B cell (primary cell): Measurements from ENCODE around the gene HAPLN1. TPM values are rescaled to one million over a fixed set of nuclear protein-coding genes. Genes with fewer than 3 reads are reported as not detected.

Source experiments
- ATAC-seq: fragments of 200-7000 bp; cut with Tn5 transposase; one replicate; pipeline ENCODE4 v1.10.0; 2021; ENCODE audit warnings: low read depth, mild to moderate bottlenecking, moderate number of reproducible peaks, moderate library complexity
- CTCF ChIA-PET: fragments of 350-600 bp; sonication (Branson Sonifier 250); formaldehyde crosslinking; loops from one replicate; lab custom pipeline; 2021; ENCODE audit warnings: antibody characterized with exemption, inconsistent platforms; lab: Charles Lee
- POLR2A ChIA-PET: fragments of 350-600 bp; sonication (Branson Sonifier 250); formaldehyde crosslinking; loops from one replicate; lab custom pipeline; 2021; ENCODE audit warnings: antibody characterized with exemption; lab: Charles Lee
- DNase-seq: peaks from one replicate; pipeline ENCODE4 v3.0.0; 2013
- H2AFZ ChIP-seq: 2 replicates; pipeline ENCODE4 v1.6.1; 2012; ENCODE audit warnings: mild to moderate bottlenecking, low read depth, low read length; ENCODE audit not compliant: insufficient read depth, poor library complexity, severe bottlenecking
- H3K27ac ChIP-seq, 2 donors: 1 replicate in 1 of 2; 2 replicates in 1 of 2; pipeline ENCODE4 v1.5.1; 2012 to 2013; ENCODE audit warnings: low read length in 2 of 2, mild to moderate bottlenecking in 2 of 2, moderate library complexity in 1 of 2
- H3K27me3 ChIP-seq, 4 experiments: fragments of 200-600 bp in 1 of 4; sonication (generic) in 1 of 4; replicated peaks in 1 of 4; 1 replicate in 2 of 4; 2 replicates in 2 of 4; pipeline versions ENCODE4 v1.6.1 to v1.7.0; 2013 to 2016; ENCODE audit warnings: low read length in 3 of 4, mild to moderate bottlenecking in 2 of 4, mixed read lengths in 1 of 4, moderate library complexity in 1 of 4; ENCODE audit not compliant: insufficient read depth in 4 of 4, control insufficient read depth in 3 of 4; ENCODE audit errors: control extremely low read depth in 1 of 4
- H3K36me3 ChIP-seq, 2 experiments: replicated peaks in 1 of 2; 1 replicate in 1 of 2; 2 replicates in 1 of 2; pipeline versions ENCODE4 v1.6.1 to v1.7.1; 2013; ENCODE audit warnings: low read length in 1 of 2; ENCODE audit not compliant: insufficient read depth in 2 of 2, control insufficient read depth in 1 of 2; ENCODE audit errors: control extremely low read depth in 1 of 2, extremely low read depth in 1 of 2
- H3K4me1 ChIP-seq, 2 donors: fragments of 200-600 bp in 1 of 2; sonication (generic) in 1 of 2; 1 replicate in 1 of 2; 2 replicates in 1 of 2; pipeline versions ENCODE4 v1.5.1 to v1.6.1; 2013 to 2017; ENCODE audit warnings: low read length in 2 of 2; ENCODE audit not compliant: control insufficient read depth in 2 of 2, insufficient read depth in 2 of 2
- H3K4me2 ChIP-seq: replicated peaks from 2 replicates; pipeline ENCODE3; 2012; ENCODE audit warnings: mild to moderate bottlenecking, low read depth, low read length; ENCODE audit not compliant: poor library complexity, severe bottlenecking
- H3K4me3 ChIP-seq, 5 experiments: fragments of 200-600 bp in 1 of 5; sonication (generic) in 1 of 5; 1 replicate in 3 of 5; 2 replicates in 2 of 5; pipeline versions ENCODE4 v1.5.1 to v1.7.0; 2011 to 2016; ENCODE audit warnings: low read length in 4 of 5, mild to moderate bottlenecking in 4 of 5, low read depth in 2 of 5, control low read depth in 1 of 5, moderate library complexity in 1 of 5; ENCODE audit not compliant: insufficient read depth in 1 of 5; ENCODE audit errors: control extremely low read depth in 1 of 5, extremely low read depth in 1 of 5
- H3K79me2 ChIP-seq: fragments of 200-600 bp; sonication (generic); one replicate; pipeline ENCODE4 v1.6.0; 2016; ENCODE audit warnings: low read length; ENCODE audit not compliant: control insufficient read depth, insufficient read depth
- H3K9ac ChIP-seq: fragments of 200-600 bp; sonication (generic); 2 replicates; pipeline ENCODE4 v1.6.1; 2017; ENCODE audit warnings: mild to moderate bottlenecking, low read length, moderate library complexity
- H3K9me3 ChIP-seq, 3 donors: one replicate each; pipeline versions ENCODE4 v1.6.1 to v1.7.1; 2013; ENCODE audit warnings: low read length in 2 of 3; ENCODE audit not compliant: control insufficient read depth in 2 of 3, insufficient read depth in 1 of 3; ENCODE audit errors: control extremely low read depth in 1 of 3
- H4K20me1 ChIP-seq: 2 replicates; pipeline ENCODE4 v1.6.0; 2012; ENCODE audit warnings: mild to moderate bottlenecking, low read length; ENCODE audit not compliant: insufficient read depth, control insufficient read depth, poor library complexity, severe bottlenecking
- H3K27ac Mint-ChIP-seq: one replicate; pipeline ENCODE4 v1.8.0; 2021; ENCODE audit warnings: mixed read lengths
- H3K27me3 Mint-ChIP-seq: one replicate; pipeline ENCODE4 v1.8.0; 2021; ENCODE audit warnings: mixed read lengths
- H3K4me1 Mint-ChIP-seq: one replicate; pipeline ENCODE4 v1.8.0; 2021; ENCODE audit warnings: mixed read lengths
- H3K4me3 Mint-ChIP-seq: one replicate; pipeline ENCODE4 v1.8.0; 2021; ENCODE audit warnings: mixed read lengths
- H3K9me3 Mint-ChIP-seq: one replicate; pipeline ENCODE4 v1.8.0; 2022; ENCODE audit warnings: mixed read lengths; ENCODE audit not compliant: insufficient read depth
- EZH2 ChIP-seq: IDR thresholded peaks from 2 replicates; pipeline ENCODE4 v1.6.1; 2012; ENCODE audit warnings: borderline replicate concordance, low read depth, mild to moderate bottlenecking, moderate library complexity, low read length; ENCODE audit not compliant: insufficient read depth, poor library complexity, severe bottlenecking
- WGBS: methylation state at CpG from one replicate; pipeline ENCODE4 v1.1.5; 2013; ENCODE audit warnings: missing lambda C conversion rate; ENCODE audit not compliant: insufficient coverage; 5-methylcytosine and 5-hydroxymethylcytosine counted together
- intact Hi-C: fragments of 100-400 bp; cut with micrococcal nuclease; formaldehyde crosslinking; loops from one replicate; pipeline ENCODE4 v1.10.0; 2022
- polyA plus RNA-seq: library from polyadenylated mRNA; depleted of rRNA; stranded (reverse); fragments of >200 nt; gene quantifications from 2 replicates; pipeline ENCODE4 v1.2.3, GENCODE V29; 2012
- total RNA-seq, 2 donors: library from RNA; stranded (reverse); fragments of 120-200 nt in 1 of 2; gene quantifications; 1 replicate in 1 of 2; 2 replicates in 1 of 2; pipeline versions ENCODE4 v1.2.3 to v1.2.4, GENCODE V29; 2013 to 2022
- TF ChIP-seq, protein P1 (sequence below): fragments of 200-600 bp; IDR thresholded peaks from one replicate; pipeline ENCODE4 v1.8.0; 2022; ENCODE audit warnings: antibody characterized with exemption, mild to moderate bottlenecking

Gene HAPLN1
- total and polyA plus RNA-seq, 2 donors (not counting 1 experiment from before 2014, with no cell fraction given) = not detected

- no peaks in the 10 kb centered on the region for H3K79me2 ChIP-seq
- H3K4me2 ChIP-seq = no peak overlapping the region
- peaks cover 0 to 6% (median 0%) of the 10 kb centered on the region in 3 donors for H3K9me3 ChIP-seq
- no peak for DNase-seq
- H3K27ac ChIP-seq = no peak overlapping the region
- H3K9ac ChIP-seq = no peak overlapping the region
- H3K9me3 Mint-ChIP-seq = no peaks in the 10 kb centered on the region
- no peaks in the 10 kb centered on the region for H3K36me3 ChIP-seq
- no peak overlapping the region for H2AFZ ChIP-seq
- intact Hi-C loops = no loop called here
- CTCF ChIA-PET = no interaction called here
- no peak overlapping the region for H3K4me3 ChIP-seq
- TF ChIP-seq EZH2 = no peak
- peaks cover 3% of the 10 kb centered on the region for H3K4me1 Mint-ChIP-seq
- peaks cover 13% of the 10 kb centered on the region for H3K27me3 Mint-ChIP-seq
- no peaks in the 10 kb centered on the region for H4K20me1 ChIP-seq
- H3K4me3 Mint-ChIP-seq = no peak overlapping the region
- H3K27ac Mint-ChIP-seq = no peak overlapping the region
- no peak for ATAC-seq
- H3K4me1 ChIP-seq = peaks cover 0 to 4% of the 10 kb centered on the region in 2 donors
- POLR2A ChIA-PET = no interaction called here
- no peaks in the 10 kb centered on the region for H3K27me3 ChIP-seq
Measured at GRCh38 chr5:83729362-83729761, 8.7 kb upstream of the HAPLN1 start.

DNA sequence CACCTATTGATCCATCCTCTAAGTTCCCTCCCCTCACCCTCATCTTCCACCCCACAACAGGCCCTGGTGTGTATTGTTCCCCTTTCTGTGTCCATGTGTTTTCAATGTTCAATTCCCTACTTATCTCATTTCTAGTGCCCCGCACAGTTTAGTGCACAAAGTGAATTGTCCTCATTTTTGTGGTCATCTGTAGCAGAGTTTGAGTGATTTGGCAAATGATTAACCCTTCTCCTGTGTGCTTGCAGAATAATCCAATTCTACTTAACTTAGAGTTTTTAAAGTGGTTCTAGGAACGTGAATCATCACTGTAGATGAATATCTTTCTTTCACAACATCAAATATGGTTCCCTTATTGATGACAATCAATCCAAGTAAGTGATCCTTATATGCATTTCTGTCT lies 6.3 kb upstream of the HAPLN1 start:
- Histone ChIP-seq H3K9ac (no peak overlapping the region), H3K27me3 (peaks cover 0 to 5% (median 2%) of the 10 kb centered on the region in 4 experiments), H3K4me1 (peaks cover 0 to 11% of the 10 kb centered on the region in 2 donors), H3K4me2 (no peak overlapping the region), H4K20me1 (no peaks in the 10 kb centered on the region), H3K9me3 (no peaks in the 10 kb centered on the region), H3K27ac (no peak overlapping the region), H3K36me3 (no peaks in the 10 kb centered on the region), H3K4me3 (no peak overlapping the region), H3K79me2 (no peaks in the 10 kb centered on the region), H2AFZ (no peak overlapping the region)
- Mint-ChIP-seq H3K4me1 (peaks cover 10% of the 10 kb centered on the region), H3K9me3 (no peaks in the 10 kb centered on the region), H3K27ac (no peak overlapping the region), H3K27me3 (peaks cover 32% of the 10 kb centered on the region), H3K4me3 (no peak overlapping the region)
- ChIA-PET CTCF (no interaction called here), POLR2A (no interaction called here)
- TF ChIP-seq, protein P1, sequence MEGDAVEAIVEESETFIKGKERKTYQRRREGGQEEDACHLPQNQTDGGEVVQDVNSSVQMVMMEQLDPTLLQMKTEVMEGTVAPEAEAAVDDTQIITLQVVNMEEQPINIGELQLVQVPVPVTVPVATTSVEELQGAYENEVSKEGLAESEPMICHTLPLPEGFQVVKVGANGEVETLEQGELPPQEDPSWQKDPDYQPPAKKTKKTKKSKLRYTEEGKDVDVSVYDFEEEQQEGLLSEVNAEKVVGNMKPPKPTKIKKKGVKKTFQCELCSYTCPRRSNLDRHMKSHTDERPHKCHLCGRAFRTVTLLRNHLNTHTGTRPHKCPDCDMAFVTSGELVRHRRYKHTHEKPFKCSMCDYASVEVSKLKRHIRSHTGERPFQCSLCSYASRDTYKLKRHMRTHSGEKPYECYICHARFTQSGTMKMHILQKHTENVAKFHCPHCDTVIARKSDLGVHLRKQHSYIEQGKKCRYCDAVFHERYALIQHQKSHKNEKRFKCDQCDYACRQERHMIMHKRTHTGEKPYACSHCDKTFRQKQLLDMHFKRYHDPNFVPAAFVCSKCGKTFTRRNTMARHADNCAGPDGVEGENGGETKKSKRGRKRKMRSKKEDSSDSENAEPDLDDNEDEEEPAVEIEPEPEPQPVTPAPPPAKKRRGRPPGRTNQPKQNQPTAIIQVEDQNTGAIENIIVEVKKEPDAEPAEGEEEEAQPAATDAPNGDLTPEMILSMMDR = no peak
- TF ChIP-seq EZH2 = no peak
- intact Hi-C loops = no loop called here
- no peak for DNase-seq
- no CpG with 5 or more reads among the region's 2 CpGs for WGBS
- ATAC-seq = no peak
